Neural crest cell (in vitro differentiated cells): ENCODE data around the gene PPP4R3B. TPM values are rescaled to one million over a fixed set of nuclear protein-coding genes. Genes with fewer than 3 reads are reported as not detected.

ENCODE experiments used
- DNase-seq: peaks from one replicate; pipeline ENCODE4 v3.0.0; 2021; ENCODE audit warnings: low read depth, mixed read lengths, low spot score
- H3K27ac Mint-ChIP-seq: one replicate; pipeline ENCODE4 v1.8.0; 2021; ENCODE audit warnings: mild to moderate bottlenecking, mixed read lengths; ENCODE audit not compliant: unreplicated experiment
- H3K27me3 Mint-ChIP-seq: 2 replicates; pipeline ENCODE4 v1.8.0; 2021; ENCODE audit warnings: low read depth, mild to moderate bottlenecking, mixed read lengths
- H3K36me3 Mint-ChIP-seq: 2 replicates; pipeline ENCODE4 v1.8.0; 2021; ENCODE audit warnings: low read depth, mild to moderate bottlenecking, mixed read lengths
- H3K4me1 Mint-ChIP-seq: 2 replicates; pipeline ENCODE4 v1.8.0; 2021; ENCODE audit warnings: mixed read lengths
- H3K4me3 Mint-ChIP-seq: one replicate; pipeline ENCODE4 v1.8.0; 2021; ENCODE audit warnings: mild to moderate bottlenecking, mixed read lengths
- H3K9me3 Mint-ChIP-seq: 2 replicates; pipeline ENCODE4 v1.8.0; 2021; ENCODE audit warnings: mixed read lengths
- CTCF ChIP-seq: fragments of 200-600 bp; sonication (generic); conservative IDR thresholded peaks from 2 replicates; pipeline ENCODE4 v1.5.0; 2021; ENCODE audit warnings: antibody characterized with exemption, mild to moderate bottlenecking
- total RNA-seq: library from RNA; stranded (reverse); gene quantifications from 2 replicates; pipeline ENCODE4 v1.2.1, GENCODE V29; 2021

The PPP4R3B gene
- total RNA-seq, 1 donor from 2014 or later = 62.0 TPM

GRCh38 chr2:55627915-55628314, 10.5 kb upstream of the PPP4R3B start:
- Mint-ChIP-seq H3K4me3 (no peak overlapping the region), H3K9me3 (no peaks in the 10 kb centered on the region), H3K36me3 (no peaks in the 10 kb centered on the region), H3K4me1 (no peaks in the 10 kb centered on the region), H3K27me3 (no peaks in the 10 kb centered on the region), H3K27ac (no peak overlapping the region)
- DNase-seq = no peak
- no peak for TF ChIP-seq CTCF

- TF ChIP-seq CTCF = no peak
- Mint-ChIP-seq H3K4me3 (peak overlapping the region; percentile 54), H3K9me3 (no peaks in the 10 kb centered on the region)
Observed at GRCh38 chr2:55621802-55622201, 4.4 kb upstream of the PPP4R3B start.

GRCh38 chr2:55620123-55620779, 2.8 kb upstream of the PPP4R3B start:
- peak; percentile 49 for TF ChIP-seq CTCF
- Mint-ChIP-seq H3K27ac (no peak overlapping the region), H3K27me3 (no peaks in the 10 kb centered on the region), H3K9me3 (no peaks in the 10 kb centered on the region), H3K4me1 (peaks cover 13% of the 10 kb centered on the region), H3K36me3 (no peaks in the 10 kb centered on the region), H3K4me3 (peak overlapping the region; percentile 89)
- DNase-seq = no peak

More at GRCh38 chr2:55621802-55622201, 4.4 kb upstream of the PPP4R3B start:
- DNase-seq = no peak
- no peaks in the 10 kb centered on the region for H3K36me3 Mint-ChIP-seq
- no peak overlapping the region for H3K27ac Mint-ChIP-seq
- peaks cover 5% of the 10 kb centered on the region for H3K4me1 Mint-ChIP-seq
- H3K27me3 Mint-ChIP-seq = no peaks in the 10 kb centered on the region

GRCh38 chr2:55618275-55619055, 1.0 kb upstream of the PPP4R3B start:
- H3K36me3 Mint-ChIP-seq = peaks cover 4% of the 10 kb centered on the region
- no peak overlapping the region for H3K4me3 Mint-ChIP-seq
- peak; percentile 39 for DNase-seq
- peaks cover 17% of the 10 kb centered on the region for H3K4me1 Mint-ChIP-seq
- no peaks in the 10 kb centered on the region for H3K27me3 Mint-ChIP-seq
- TF ChIP-seq CTCF = no peak
- no peak overlapping the region for H3K27ac Mint-ChIP-seq
- H3K9me3 Mint-ChIP-seq = no peaks in the 10 kb centered on the region

GRCh38 chr2:55618025-55618274, 528 bp upstream of the PPP4R3B start:
- no peak for TF ChIP-seq CTCF
- H3K36me3 Mint-ChIP-seq = peaks cover 4% of the 10 kb centered on the region
- no peak for DNase-seq
- peaks cover 17% of the 10 kb centered on the region for H3K4me1 Mint-ChIP-seq
- no peaks in the 10 kb centered on the region for H3K9me3 Mint-ChIP-seq
- no peaks in the 10 kb centered on the region for H3K27me3 Mint-ChIP-seq
- H3K27ac Mint-ChIP-seq = no peak overlapping the region
- H3K4me3 Mint-ChIP-seq = no peak overlapping the region
